ENCODE measurements around the gene GRIN3B. TPM values are rescaled to one million over a fixed set of nuclear protein-coding genes. Genes with fewer than 3 reads are reported as not detected.

GRIN3B gene
- total RNA-seq, 1 donor from 2014 or later: not detected

DNA sequence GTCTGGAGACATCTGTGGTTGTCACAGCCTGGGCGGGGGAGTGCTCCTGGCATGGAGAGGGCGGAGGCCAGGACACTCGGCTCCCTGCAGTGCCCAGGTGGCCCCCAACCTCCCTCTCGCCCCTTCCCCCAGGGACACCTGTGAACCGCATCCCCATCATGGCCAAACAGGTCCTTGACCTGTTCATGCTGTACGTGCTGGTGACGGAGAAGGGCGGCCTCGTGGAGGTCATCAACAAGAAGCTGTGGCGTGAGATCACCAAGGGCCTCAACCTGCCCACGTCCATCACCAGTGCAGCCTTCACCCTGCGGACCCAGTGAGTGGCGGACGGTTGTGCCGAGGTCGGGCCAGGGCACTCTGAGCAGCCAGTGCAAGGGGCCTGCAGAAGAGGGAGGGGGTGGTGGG, 36.1 kb upstream of the GRIN3B start:
- DNase-seq (ENCODE audit: low spot score): no peak
- intact Hi-C loops (cut with DNase I): no loop called here

DNA sequence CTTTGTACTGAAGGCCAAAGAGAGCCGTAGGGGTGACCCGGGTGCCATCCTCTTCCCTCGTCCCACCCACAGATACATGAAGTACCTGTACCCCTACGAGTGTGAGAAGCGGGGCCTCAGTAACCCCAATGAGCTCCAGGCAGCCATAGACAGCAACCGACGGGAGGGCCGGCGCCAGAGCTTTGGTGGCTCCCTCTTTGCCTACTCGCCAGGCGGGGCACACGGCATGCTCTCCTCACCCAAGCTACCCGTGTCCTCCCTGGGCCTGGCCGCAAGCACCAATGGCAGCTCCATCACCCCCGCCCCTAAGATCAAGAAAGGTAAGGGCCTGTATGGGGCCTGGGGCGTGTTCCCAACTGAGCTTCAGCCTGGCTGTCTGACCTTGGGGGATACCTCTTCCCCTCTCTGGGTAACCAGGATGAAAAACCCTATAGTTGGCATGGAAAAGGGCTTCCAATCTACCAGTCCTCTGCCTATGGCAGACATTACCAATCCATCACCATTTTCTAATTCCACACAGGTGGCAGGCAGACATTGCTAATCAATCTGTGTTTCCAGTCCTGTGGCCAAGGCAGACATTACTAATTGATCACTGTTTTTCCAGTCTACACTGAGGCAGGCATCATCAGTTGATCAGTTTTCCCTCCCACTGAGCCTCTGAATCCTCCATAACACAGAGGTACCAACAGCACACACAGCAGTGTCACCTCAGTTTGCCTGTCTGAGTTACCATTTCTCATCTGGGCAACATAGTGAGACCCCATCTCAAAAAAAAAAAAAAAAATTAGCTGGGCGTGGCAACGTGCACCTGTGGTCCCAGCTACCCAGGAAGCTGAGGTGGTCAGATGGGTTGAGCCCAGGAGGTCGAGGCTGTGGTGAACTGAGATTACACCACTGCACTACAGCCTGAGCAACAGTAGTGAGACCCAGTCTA, 35.2 kb upstream of the GRIN3B start:
- DNase-seq (ENCODE audit: low spot score): no peak
- intact Hi-C loops (cut with DNase I): no loop called here

DNA sequence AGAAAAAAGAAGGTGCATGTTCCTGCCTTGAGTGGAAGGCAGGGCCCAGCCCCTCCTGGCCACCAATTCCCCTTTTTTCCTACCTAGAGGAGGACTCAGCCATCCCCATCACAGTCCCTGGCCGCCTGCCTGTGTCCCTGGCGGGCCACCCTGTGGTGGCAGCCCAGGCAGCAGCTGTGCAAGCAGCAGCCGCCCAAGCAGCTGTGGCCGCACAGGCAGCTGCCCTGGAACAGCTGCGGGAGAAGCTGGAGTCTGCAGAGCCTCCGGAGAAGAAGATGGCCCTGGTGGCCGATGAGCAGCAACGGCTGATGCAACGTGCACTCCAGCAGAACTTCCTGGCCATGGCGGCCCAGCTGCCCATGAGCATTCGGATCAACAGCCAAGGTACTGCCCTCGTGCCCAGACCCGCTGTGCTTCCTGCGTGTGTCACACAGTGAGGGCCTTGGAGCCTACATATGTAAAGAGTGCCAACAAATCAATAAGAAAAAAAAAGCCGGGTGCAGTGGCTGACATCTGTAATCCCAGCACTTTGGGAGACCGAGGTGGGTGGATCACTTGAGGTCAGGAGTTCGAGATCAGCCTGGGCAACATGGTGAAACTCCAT, 33.6 kb upstream of the GRIN3B start:
- no peak for DNase-seq (ENCODE audit: low spot score)
- intact Hi-C loops (cut with DNase I): no loop called here

DNA sequence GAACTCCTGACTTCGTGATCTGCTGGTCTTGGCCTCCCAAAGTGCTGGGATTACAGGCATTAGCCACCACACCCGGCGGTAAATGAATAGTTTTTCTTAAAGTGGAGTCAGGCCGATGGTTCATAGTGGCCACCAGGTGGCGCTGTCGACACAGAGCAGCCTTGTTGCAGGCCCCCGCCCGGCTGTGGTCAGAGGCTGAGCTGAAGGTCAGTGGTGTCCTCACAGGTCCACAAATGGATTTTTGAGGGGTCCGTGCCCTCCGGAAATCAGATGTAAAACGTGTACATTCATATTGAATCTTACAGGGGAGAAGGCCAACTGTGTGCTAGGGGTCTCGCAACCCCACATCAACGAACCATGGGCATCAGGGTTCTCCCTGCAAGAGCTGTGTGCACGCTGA, 29.5 kb upstream of the GRIN3B start:
- no peak for DNase-seq (ENCODE audit: low spot score)
- intact Hi-C loops (cut with DNase I): no loop called here

DNA sequence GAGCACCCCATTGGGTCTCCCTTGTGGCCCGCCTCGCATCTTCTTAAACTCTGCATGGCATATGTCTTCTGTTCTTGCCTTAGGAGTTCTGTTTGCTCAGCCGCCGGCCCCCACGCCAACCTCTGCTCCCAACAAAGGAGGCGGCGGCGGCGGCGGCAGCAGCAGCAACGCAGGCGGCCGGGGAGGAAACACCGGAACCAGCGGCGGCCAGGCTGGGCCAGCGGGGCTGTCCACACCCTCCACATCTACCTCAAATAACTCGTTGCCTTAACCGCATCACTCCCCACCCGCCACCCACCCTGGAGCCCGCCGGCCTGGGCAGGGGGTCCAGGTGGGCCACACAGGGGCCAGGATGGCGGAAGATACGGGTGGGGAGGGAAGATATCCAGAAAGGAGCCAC, 28.4 kb upstream of the GRIN3B start:
- intact Hi-C loops (cut with DNase I): no loop called here
- no peak for DNase-seq (ENCODE audit: low spot score)

DNA sequence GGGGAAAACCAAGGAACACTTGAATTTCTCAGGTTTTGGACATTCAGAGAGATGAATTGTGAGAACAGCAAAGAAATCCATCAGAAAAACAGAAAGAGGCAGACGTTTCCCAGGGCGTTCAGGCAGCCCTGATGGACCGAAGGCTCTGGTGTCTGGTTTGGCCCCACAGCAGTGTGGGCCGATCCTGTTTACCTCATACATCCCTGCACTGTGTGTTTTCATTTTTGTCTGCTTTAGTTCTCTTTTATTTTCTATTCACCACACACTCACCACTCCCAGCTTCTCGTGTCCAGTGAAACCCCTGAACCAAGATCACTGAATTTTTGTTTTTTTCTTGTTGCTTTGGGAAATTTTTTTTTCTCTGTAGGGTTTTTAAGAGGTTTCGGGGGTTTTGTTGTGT, 27.9 kb upstream of the GRIN3B start:
- DNase-seq (ENCODE audit: low spot score): no peak
- intact Hi-C loops (cut with DNase I): no loop called here

DNA sequence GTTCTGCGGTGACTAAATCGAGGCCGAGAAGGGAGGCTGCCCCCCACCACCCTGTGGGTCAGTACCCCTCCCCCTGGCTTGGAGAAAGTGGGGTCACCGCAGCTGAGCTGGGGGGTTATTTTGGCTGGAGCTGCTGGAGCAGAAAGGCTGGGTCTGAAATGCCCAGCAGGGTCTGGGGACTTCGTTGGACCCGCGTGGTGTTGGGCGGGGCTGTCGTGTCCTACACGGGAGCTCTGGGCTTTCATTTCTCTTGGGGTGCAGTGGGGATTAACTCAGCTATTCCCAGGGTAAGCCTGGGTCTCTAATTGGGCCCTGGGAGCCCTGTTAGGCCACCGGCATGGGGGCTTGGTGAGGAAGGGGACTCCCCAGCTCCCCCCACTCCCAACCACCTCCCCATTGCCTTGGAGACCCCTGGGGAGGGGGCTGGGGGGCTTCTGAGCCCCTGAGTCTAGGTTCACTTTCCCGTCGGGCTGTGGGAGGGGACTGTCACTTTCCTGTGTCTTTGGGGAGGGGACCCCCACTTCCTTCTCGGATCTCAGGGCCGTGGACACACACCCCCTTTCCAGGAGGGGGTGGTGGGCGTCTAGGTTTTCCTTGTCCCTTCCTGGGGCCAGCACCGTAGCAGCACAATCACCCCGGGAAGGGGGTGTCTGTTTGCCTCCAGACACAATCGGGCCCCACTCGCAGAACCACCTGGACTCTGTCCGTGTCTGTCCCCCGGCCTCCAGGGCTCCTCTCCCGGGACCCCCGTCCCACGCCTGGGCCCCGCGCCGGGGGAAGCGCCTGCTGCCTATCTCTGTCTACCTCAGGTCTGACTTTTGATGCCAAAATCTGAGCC, 26.3 kb upstream of the GRIN3B start:
- no peak for DNase-seq (ENCODE audit: low spot score)
- intact Hi-C loops (cut with DNase I): no loop called here

DNA sequence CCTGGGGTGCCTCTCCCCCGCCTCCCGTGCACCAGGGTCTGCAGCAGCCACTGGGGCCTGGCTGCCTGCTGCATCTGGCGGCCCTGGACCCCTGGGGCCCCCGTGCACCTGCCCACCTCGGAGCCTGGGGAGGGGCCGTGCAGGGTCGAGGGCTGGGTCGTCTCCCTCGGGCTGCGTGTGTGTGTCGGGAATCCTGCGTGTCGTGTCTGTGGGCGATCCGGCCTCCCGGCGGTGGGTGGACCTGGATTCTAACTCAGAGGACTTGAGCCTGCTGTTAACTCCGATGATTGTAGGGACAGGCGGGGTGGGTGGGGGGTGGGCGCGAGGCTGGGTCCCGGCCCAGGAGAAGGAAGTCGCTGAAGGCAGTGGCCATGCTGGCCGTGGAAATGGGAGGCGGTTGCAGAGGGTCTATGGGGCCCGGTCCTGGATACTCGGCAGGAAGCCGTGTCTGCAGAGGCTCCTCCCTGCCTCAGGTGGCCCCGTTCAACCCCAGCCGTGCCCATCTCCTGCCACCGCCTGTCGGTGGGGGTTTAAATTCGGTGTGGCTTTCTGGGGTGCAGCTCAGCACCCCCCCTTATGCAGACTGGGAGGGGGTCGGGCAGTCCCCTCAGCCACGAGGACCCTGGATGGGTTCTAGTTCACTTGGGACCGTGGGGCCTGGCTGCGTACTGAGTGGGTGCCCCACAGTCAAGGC, 25.5 kb upstream of the GRIN3B start:
- no peak for DNase-seq (ENCODE audit: low spot score)
- intact Hi-C loops (cut with DNase I): no loop called here

DNA sequence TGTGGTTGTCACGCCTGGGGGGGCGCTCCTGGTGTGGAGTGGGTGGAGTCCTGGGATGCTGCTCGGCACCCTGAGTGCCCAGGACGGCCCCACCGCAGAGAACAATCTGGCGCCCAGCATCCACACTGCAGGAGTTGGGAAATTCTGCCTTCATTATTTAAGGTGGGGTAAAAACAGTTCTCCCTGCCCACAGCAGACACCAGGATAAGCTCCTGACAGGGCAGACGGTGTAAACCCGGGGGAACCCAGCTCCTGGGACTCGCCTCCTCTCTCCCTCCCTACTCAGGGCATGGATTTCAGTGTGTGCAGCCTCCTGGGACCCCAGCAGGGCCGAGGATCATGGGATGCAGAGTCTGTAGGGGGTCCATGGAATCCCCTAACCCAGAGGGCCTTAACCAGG, 23.7 kb upstream of the GRIN3B start:
- intact Hi-C loops (cut with DNase I): no loop called here
- no peak for DNase-seq (ENCODE audit: low spot score)

DNA sequence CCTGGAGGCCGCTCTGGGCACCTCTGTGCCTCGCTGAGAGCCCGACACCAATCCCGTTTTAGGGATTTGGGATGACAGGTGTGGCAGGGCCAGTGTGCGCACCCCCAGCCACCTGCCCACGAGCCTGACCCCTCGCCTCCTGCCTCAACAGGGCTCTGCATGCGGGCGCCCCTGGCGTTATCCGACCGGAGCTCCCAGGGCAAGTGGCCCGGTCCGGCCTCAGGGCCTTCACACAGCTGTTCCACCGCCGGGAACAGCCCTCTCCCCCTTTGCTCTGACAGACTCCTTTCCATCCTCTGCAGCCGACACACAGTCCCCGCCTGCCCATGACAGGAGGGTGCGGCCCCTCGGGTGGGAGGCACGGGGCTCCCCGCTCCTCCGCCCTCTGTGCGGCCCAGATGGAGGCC, 23.2 kb upstream of the GRIN3B start:
- intact Hi-C loops (cut with DNase I): no loop called here
- no peak for DNase-seq (ENCODE audit: low spot score)

DNA sequence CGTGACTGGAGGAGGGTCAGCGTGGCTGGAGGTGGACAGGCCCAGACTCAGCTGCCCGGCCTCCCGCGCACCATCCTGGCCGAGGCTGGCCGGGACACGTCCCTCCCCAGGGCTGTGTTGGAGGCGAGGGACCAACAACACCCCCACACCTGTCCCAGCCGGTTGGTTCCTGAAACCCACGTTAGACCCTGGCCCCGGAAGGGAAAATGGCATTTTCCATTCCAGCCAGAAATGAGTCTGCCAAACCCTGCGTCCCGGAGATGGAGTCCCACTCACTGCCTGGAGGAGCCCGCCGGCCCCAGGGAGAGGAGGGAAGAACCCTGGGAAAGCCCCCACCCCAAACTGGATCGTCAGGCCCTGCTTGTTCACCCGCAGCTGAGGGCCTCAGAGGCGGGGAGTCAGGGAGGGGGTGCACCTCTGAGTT, 20.9 kb upstream of the GRIN3B start:
- intact Hi-C loops (cut with DNase I): no loop called here
- DNase-seq (ENCODE audit: low spot score): no peak

DNA sequence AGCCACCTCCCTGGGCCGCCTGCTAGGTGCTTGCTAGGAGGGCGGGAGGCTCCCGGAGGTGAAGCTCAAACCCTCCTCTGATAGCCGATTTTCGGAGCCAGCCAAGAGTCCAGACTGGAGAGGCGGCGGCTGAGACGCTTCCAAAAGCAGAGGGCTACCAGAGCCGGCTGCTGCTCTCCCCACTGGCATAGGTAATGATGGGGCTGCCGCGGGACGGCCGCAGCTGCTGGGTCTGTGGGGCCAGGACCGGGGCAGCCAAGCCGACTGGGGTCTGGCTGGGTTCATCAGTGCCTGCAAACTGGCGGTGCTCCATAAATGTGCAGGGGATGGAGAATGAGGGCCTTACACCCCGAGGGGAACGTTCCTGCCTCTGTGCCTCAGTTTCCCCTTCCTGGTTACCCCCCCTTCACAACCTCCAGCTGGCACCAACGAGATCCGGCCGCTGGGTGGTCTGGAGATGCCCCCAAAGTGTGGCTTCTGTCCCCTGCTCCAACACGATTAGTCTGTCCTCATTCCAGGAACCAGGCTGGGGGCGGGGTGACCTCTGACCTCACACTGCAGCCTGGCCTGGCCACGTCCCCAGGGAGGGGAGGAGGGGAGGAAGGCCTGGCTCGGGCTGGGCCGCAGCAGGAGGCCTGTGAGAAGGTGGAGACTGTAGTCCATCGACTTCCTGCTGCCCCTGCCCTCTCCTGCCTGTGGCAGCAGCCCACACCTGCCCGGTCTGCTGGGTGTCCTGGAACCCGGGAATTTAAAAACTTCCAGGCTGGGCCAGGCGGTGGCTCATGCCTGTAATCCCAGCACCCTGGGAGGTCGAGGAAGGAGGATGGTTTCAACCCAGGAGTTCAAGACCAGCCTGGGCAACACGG, 19.9 kb upstream of the GRIN3B start:
- no peak for DNase-seq (ENCODE audit: low spot score)
- intact Hi-C loops (cut with DNase I): loop anchor here (5.0 kb wide), 2 partner anchors 123 to 208 kb away; partner anchors contain the start of gene CFD

DNA sequence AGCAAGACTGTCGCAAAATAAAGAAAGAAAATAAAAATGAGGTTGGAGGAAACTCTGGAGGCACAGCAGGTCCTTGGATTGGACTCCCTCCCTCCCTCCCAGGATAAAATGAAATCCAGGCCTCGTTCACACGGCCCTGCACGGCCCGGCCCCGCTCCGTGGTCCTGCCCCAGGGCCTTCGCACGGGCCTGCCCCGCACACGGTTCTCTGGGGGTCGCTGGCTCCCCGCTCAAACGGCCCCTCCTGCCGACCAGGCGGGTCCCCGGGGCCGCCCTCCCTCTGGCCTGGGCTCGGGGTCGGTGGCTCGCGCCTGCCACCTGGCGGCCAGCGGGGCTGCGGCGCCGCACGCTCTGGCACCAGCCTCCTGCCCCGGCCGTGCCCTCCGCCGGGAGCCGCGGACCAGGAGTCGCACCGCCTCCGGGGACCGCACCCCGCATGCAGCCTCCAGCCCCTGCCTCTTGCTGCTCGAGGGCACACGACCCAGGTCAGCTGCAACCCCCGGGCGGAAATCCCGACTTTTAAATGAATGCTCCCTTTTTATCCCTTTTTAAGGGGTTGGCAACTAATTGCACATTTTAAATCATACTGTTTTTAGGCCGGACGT, 17.6 kb upstream of the GRIN3B start:
- intact Hi-C loops (cut with DNase I): loop anchor here (1.0 to 5.0 kb wide), 3 partner anchors 60 to 210 kb away; partner anchors contain the start of gene CFD
- DNase-seq (ENCODE audit: low spot score): peak; percentile 89

DNA sequence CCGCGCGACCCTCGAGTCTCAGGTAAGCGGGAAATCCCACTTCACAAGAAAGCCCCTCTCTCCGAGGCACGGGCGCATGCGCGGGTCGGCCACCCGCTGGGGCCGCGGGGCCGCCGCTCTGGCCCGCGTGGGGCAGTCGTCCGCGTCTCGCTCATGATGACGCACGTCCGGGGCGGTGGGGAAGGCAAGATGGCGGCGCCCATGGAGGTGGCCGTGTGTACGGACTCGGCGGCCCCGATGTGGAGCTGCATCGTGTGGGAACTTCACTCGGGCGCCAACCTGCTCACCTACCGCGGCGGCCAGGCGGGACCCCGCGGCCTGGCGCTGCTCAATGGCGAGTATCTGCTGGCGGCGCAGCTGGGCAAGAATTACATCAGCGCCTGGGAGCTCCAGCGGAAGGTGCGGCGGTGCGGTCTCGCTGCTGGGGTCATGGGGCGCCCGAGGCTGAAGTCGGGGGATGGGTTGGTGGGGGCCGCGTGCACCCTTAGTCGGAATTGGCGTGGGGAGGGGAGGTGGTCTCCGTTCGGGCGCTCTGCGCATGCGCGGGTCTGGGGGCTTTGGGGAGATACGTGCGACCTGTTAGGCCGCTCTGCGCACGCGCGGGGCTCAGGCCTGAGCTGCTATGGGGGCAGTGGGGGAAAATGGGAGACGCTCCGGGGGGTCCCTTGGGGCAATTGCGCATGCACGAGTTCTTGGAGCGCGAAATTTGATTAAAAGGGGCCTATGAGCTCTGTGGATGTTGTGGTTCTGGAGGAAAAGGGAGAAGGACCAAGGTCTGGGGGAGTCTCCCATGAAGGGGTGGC, 15.9 kb upstream of the GRIN3B start, which contains the start of gene WDR18:
TSS of gene WDR18 (plus strand) at position 181 of the 803 bp plus-strand sequence. CDS start at position 190, 9 bp downstream.
- DNase-seq (ENCODE audit: low spot score): peak; percentile 97
- intact Hi-C loops (cut with DNase I): loop anchor here (5.0 kb wide), 2 partner anchors 127 to 212 kb away; partner anchors contain the start of gene CFD

DNA sequence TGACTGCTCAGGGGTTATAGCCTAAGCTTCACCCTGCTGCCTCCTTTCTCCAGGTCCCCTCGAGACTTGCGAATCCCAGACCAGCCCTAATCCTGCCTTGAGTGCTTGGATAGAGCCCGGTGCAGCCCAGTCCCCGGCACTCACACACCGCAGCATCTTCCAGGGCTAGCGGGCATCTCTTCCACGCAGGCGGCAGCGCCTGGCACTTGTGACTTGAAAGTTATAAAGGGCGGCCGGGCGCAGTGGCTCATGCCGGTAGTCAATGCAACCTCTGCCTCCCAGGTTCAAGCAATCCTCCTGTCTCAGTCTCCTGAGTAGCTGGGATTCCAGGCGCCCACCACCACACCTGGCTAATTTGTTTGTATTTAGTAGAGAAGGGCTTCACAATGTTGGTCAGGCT, 14.1 kb upstream of the GRIN3B start:
- DNase-seq (ENCODE audit: low spot score): no peak
- intact Hi-C loops (cut with DNase I): no loop called here

DNA sequence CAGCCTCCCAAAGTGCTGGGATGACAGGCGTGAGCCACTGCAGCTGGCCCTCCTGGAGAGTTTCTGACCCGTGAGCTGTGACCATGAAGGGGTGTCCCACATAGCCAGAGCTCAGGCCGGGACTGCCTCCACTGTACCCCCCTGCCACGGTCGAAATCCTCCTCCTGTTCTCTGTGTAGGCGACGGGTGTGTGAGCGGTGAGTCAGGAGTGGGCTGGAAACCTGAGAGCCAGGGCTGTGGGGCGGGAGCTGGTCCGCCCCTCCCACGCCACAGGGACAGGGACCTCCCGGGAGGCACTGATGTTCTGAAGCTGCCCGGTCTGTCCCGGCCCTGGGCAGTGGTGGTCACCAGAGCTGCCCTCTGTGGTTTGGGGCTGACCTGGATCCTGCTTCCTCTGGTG, 12.1 kb upstream of the GRIN3B start:
- no peak for DNase-seq (ENCODE audit: low spot score)
- intact Hi-C loops (cut with DNase I): no loop called here

DNA sequence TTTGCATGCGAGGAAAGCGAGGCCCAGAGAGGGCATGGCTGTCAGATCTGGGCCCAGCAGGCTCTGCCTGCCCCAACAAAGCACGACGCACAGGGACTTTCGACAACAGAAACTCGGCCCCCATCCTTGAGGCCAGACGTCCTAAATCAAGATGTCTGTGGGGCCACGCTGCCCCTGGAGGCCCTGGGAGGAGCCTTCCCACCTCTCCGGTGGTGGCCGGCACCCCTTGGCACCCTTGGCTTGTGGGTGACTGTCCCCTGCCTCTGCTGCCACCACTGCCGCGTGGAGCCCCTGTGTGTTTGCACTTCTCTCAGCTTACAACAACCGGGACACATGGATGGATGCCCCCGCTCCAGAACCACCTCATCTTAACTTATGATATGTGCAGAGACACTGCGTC, 11.7 kb upstream of the GRIN3B start:
- intact Hi-C loops (cut with DNase I): no loop called here
- DNase-seq (ENCODE audit: low spot score): no peak
